ENCODE results near the gene NXNL1.

- no peak for TF ChIP-seq ZKSCAN1 (IDR thresholded peaks at IDR 0.05; ENCODE audit: low read depth, low read length)
- no peak for TF ChIP-seq POLR2A (conservative IDR thresholded peaks at IDR 0.05)
- no peak for TF ChIP-seq GTF2F1 (IDR thresholded peaks at IDR 0.05; ENCODE audit: low read depth, low read length)
- TF ChIP-seq, protein P1, sequence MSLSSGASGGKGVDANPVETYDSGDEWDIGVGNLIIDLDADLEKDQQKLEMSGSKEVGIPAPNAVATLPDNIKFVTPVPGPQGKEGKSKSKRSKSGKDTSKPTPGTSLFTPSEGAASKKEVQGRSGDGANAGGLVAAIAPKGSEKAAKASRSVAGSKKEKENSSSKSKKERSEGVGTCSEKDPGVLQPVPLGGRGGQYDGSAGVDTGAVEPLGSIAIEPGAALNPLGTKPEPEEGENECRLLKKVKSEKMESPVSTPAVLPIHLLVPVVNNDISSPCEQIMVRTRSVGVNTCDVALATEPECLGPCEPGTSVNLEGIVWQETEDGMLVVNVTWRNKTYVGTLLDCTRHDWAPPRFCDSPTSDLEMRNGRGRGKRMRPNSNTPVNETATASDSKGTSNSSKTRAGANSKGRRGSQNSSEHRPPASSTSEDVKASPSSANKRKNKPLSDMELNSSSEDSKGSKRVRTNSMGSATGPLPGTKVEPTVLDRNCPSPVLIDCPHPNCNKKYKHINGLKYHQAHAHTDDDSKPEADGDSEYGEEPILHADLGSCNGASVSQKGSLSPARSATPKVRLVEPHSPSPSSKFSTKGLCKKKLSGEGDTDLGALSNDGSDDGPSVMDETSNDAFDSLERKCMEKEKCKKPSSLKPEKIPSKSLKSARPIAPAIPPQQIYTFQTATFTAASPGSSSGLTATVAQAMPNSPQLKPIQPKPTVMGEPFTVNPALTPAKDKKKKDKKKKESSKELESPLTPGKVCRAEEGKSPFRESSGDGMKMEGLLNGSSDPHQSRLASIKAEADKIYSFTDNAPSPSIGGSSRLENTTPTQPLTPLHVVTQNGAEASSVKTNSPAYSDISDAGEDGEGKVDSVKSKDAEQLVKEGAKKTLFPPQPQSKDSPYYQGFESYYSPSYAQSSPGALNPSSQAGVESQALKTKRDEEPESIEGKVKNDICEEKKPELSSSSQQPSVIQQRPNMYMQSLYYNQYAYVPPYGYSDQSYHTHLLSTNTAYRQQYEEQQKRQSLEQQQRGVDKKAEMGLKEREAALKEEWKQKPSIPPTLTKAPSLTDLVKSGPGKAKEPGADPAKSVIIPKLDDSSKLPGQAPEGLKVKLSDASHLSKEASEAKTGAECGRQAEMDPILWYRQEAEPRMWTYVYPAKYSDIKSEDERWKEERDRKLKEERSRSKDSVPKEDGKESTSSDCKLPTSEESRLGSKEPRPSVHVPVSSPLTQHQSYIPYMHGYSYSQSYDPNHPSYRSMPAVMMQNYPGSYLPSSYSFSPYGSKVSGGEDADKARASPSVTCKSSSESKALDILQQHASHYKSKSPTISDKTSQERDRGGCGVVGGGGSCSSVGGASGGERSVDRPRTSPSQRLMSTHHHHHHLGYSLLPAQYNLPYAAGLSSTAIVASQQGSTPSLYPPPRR (CRISPR knock-in tag; IDR thresholded peaks at IDR 0.05; ENCODE audit: borderline replicate concordance), result no peak
Measured at GRCh38 chr19:17499648-17500446, 39.1 kb upstream of the NXNL1 start.
